HG03159 (cell line): ENCODE measurements around the gene IL17C.

Experiments used
- ATAC-seq: cut with Tn5 transposase; IDR thresholded peaks from one replicate; pipeline ENCODE4 v1.9.1; 2021; ENCODE audit warnings: mild to moderate bottlenecking, moderate library complexity; ENCODE audit not compliant: unreplicated experiment

IL17C gene

GRCh38 chr16:88681084-88681680 is 42.8 kb downstream of the IL17C start:
- no peak for ATAC-seq

GRCh38 chr16:88681709-88682451 is 43.5 kb downstream of the IL17C start:
- peak; percentile 77 for ATAC-seq

DNA sequence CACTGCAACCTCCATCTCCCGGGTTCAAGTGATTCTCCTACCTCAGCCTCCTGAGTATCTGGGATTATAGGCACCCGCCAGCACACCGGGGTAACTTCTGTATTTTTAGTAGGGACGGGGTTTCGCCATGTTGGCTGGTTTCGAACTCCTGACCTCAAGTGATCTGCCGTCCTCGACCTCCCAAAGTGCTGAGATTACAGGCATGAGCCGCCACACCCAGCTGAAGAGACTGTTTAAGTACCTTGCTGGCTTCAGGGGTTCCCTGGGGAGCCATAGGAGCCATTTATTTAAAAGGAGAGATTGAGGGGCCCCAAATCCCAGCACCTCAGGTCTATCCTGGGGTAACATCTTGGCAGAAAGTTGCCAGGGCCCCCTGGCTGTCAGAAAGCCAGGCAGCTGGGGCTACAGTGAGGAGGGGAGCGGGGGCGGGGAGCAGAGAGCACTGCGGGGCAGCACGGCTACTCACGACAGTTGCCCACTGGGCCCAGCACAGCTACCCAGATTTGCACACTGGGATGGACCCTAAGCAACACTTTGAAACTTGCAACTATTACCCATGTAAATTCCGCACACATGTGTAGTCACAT is 46.3 kb downstream of the IL17C start:
- ATAC-seq: no peak

DNA sequence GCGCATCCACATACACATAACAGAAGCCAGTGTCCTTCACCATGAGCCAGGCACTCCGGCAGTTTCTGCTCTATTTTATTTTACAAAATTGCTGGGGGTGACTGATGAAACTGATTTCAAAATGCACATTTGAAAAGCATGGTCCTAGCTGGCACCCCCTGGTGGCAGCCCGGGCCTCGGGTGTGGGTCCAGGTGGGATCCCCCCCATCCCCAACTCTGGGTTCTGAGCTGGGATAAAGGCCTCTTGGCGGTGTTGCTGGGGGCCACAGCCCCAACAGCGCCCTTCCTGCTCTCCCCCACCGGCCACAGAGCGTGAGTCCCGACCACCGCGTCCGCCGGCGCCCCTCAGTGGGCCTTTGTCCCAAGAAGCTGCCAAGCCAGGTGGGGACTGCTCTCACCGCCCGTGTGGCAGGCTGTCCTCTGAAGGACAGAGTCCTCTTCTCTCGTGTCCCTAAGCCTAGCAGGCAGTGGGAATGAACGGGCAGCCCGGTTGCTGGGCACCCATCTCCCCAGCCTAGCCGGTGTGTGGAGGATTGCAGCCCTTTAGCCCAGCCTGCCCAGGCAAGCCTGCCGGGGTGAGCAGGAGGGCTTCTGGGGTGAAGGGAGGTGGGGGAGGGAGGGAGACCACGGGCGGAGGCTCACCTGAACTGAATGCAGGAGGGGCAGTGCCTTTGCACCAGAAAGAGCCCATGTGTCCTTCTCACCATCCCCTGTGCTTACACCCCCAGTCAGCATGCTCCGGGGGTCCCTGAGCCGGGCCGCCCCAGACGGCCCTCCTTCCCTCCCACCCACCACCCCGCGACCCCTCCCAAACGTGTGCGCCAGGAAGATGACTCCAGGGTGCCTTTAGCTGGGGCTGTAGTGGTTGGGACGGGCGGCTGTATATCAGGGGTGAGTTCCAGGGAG is 47.0 kb downstream of the IL17C start:
- no peak for ATAC-seq

DNA sequence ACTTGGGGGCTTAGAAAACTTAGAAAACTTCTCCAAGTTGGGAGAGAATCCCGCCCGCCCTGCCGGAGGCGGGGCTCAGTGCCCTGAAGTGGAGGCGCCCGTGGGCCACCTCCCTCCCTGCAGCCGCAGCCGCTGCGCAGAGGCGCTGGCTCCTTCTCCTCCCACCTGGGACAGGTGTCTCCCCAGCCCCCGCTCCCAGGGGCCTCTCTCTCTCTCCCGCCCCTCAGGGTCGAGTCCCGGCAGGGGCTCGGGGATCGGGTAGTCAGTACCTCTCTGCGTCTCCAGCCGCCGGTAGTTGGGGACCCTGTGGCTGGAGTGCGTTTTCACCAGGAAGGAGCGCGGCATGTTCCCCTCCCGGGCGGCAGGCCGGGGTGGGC is 47.7 kb downstream of the IL17C start:
- peak; percentile 9 for ATAC-seq

GRCh38 chr16:88686439-88687253 is 48.3 kb downstream of the IL17C start, which contains the start of gene SNAI3:
Gene SNAI3, minus strand, starts transcription at chr16:88686507. Its CDS starts 101 bp downstream, at chr16:88686406.
- peak; percentile 58 for ATAC-seq

DNA sequence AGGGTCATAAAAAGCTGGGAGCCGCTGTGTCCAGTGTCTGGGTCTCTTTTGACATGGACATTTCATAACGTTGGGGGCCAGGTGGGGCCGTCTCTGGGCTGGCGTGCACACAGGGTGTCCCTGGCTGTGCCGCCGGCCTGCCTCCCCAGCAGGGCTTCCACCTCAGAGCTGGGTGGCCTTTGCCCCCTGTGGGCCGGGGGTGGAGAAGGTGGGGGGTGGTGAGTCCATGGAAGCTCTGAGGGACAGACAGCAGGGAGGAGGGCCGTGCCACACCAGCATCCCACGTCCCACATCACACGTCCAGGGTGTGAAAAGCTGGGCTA is 48.8 kb downstream of the IL17C start:
- no peak for ATAC-seq

DNA sequence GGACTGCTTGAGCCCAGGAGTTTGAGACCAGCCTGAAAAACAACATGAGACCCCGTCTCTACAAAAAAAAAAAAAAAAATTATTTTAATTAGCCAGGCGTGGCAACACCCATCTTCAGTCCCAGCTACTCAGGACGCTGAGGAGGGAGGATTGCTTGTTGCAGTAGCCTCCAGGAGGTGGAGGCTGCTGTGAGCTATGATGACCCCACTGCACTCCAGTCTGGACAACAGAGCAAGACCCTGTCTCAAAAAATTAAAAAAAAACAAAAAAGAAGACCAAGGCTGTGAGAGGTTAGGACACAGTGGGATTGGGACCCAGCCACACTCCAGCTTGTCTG is 49.3 kb downstream of the IL17C start:
- ATAC-seq: no peak

- no peak for ATAC-seq
Observed at GRCh38 chr16:88688013-88688778, 49.8 kb downstream of the IL17C start.
